ENCODE measurements around the gene PARD3.

The PARD3 gene

DNA sequence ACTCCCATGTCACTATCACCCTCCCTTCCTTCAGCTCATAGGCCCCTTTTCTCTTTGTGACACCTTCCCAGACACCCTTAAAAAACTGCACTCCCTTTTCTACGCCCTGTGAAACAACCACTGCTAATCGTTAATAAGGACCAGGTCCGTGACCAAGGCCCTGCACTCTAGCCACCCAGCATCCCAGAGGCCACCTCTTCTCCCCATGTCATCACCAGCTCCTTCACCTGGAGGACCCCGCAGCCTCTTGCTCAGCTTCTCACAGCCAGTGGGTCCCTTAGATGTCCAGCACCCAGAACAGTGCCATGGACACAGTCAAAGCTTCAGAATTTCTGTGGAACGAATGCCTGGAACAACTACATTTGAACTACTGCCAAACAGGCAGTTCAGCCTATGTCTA, 2.3 kb downstream of the PARD3 start:
- H3K27me3 ChIP-seq (ENCODE audit: control insufficient read depth, insufficient read depth, low read length, poor library complexity, severe bottlenecking), result peaks cover 24% of the 10 kb centered on the region
- peaks cover 25% of the 10 kb centered on the region for H3K4me1 ChIP-seq (ENCODE audit: control insufficient read depth, insufficient read depth, low read length)
- no peaks in the 10 kb centered on the region for H3K9me3 ChIP-seq (ENCODE audit: control insufficient read depth, low read length)
- no peak overlapping the region for H3K27ac ChIP-seq (ENCODE audit: insufficient read depth, low read depth, low read length, poor library complexity, severe bottlenecking)
- H3K36me3 ChIP-seq (ENCODE audit: control insufficient read depth, insufficient read depth, low read length), result no peaks in the 10 kb centered on the region
- 86 to 89% methylated on average over 5 of the region's 5 CpGs for WGBS, 2 experiments
- H3K4me3 ChIP-seq (ENCODE audit: insufficient read depth, low read depth, low read length), result peak overlapping the region; percentile 2

GRCh38 chr10:34811968-34812514, 3.1 kb downstream of the PARD3 start:
- H3K9me3 ChIP-seq (ENCODE audit: control insufficient read depth, low read length), result no peaks in the 10 kb centered on the region
- peaks cover 25% of the 10 kb centered on the region for H3K4me1 ChIP-seq (ENCODE audit: control insufficient read depth, insufficient read depth, low read length)
- H3K36me3 ChIP-seq (ENCODE audit: control insufficient read depth, insufficient read depth, low read length), result no peaks in the 10 kb centered on the region
- H3K27ac ChIP-seq (ENCODE audit: insufficient read depth, low read depth, low read length, poor library complexity, severe bottlenecking), result no peak overlapping the region
- no CpG with 5 or more reads among the region's 1 CpG for WGBS, 2 experiments
- H3K4me3 ChIP-seq (ENCODE audit: insufficient read depth, low read depth, low read length), result no peak overlapping the region
- H3K27me3 ChIP-seq (ENCODE audit: control insufficient read depth, insufficient read depth, low read length, poor library complexity, severe bottlenecking), result peaks cover 17% of the 10 kb centered on the region

DNA sequence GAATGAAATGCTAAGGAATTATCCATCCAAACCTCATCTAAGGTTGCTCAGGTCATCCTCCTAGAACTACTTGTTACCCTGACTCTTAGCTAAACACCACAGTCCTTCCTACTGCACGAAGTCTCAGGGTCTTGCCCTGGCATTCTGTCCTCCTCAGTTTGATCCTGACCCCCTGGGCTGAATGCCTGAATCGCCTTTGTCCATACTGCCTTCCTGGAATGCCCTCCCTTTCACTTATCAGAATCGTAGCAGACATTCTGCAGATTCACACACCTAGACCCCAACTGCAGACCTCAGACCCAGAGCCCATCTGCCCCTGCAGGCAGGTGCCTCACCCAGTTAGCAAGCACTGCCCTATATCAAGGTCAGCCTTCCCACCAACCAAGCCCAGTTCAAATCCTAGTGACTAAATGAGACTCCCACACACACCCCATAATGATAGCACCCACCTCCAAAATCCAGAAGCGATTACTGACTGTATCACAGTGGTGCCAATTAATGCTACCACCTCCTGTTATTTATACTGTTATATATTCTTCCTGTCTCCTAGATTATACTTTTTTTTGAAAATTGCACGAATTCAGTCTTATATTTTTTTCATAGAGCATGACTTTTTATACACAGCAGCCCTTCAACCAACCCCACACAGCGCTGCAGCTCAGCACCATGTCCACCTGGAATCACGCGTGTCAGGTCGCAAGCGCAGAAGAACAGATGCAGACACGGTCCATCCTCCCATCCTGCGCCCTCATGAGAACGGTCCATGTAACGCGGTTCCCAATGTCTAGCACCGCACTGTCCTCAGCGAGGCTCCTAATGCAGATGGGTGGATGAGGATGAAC, 3.7 kb downstream of the PARD3 start:
- Histone ChIP-seq H3K27ac (ENCODE audit: insufficient read depth, low read depth, low read length, poor library complexity, severe bottlenecking) (no peak overlapping the region), H3K27me3 (ENCODE audit: control insufficient read depth, insufficient read depth, low read length, poor library complexity, severe bottlenecking) (peaks cover 10% of the 10 kb centered on the region), H3K4me1 (ENCODE audit: control insufficient read depth, insufficient read depth, low read length) (peaks cover 25% of the 10 kb centered on the region), H3K9me3 (ENCODE audit: control insufficient read depth, low read length) (no peaks in the 10 kb centered on the region), H3K36me3 (ENCODE audit: control insufficient read depth, insufficient read depth, low read length) (no peaks in the 10 kb centered on the region), H3K4me3 (ENCODE audit: insufficient read depth, low read depth, low read length) (no peak overlapping the region)
- WGBS, 2 experiments, result 72 to 75% methylated on average over 17 of the region's 17 CpGs

DNA sequence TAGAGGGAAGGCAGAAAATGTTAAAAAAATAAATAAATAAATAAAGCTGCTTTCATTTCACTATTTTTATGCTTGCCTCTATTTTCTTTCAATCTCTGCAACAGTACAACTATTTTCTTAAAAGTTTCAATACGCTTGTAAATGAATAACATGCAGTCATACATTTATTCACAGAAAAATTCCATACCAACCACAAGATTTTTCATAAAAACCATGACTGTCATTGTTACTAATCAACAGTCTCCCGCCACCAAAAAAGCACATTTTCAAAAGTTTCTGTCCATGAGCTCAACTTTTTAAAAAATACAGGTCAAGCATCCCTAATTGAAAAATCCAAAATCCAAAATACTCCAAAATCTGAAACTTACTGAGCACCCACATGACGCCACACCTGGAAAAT, 5.3 kb downstream of the PARD3 start:
- Histone ChIP-seq H3K27ac (ENCODE audit: insufficient read depth, low read depth, low read length, poor library complexity, severe bottlenecking) (no peak overlapping the region), H3K9me3 (ENCODE audit: control insufficient read depth, low read length) (no peaks in the 10 kb centered on the region), H3K4me3 (ENCODE audit: insufficient read depth, low read depth, low read length) (no peak overlapping the region), H3K4me1 (ENCODE audit: control insufficient read depth, insufficient read depth, low read length) (peaks cover 25% of the 10 kb centered on the region), H3K27me3 (ENCODE audit: control insufficient read depth, insufficient read depth, low read length, poor library complexity, severe bottlenecking) (no peaks in the 10 kb centered on the region), H3K36me3 (ENCODE audit: control insufficient read depth, insufficient read depth, low read length) (no peaks in the 10 kb centered on the region)
- 91 to 94% methylated on average over 3 of the region's 3 CpGs for WGBS, 2 experiments

DNA sequence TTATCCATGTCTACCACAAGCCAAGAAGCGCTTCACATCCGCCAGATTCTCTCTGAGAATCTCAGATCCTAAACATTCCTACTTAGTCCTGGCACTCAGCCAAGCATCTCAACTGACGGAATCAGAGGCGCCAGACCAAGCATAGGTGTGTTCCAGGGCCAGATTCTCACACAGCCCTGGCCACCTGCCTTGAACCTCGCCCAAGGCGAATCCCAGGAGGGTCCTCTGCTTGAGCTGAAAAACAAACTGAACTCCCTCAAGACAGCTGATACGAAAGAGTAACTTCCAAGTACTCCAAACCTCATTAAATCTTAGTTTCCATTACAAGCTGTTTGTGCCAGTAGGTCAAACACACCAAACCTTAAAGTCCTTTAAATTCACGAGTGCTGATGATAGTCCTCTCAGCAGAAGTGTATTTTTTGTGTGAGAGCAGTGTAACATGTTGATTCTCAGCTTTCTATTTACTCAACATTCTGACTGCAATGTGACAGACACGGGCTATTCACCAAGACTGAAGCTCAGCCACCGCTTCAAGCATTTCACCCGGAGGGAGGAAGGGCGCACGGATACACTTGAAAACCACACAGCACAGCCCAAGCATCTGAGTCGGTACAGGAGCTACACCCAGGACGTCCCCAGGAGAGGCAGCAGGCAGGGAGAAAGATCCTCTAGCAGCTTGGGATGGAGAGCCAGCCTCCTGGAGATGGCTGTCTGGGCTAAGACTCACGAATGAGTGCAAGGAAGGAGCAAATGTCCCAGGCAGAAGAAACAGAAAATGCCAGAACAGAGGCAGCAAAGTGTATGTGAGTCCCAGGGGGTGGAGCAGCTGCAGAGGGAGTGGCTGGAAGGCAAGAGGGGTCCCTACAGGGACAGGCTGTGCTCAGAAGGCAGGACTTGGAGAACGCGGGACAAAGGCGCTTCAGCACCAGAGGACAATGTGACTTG, 6.0 kb downstream of the PARD3 start:
- Histone ChIP-seq H3K4me3 (ENCODE audit: insufficient read depth, low read depth, low read length) (no peak overlapping the region), H3K27ac (ENCODE audit: insufficient read depth, low read depth, low read length, poor library complexity, severe bottlenecking) (no peak overlapping the region)
- WGBS, 2 experiments, result 44 to 45% methylated on average over 18 to 19 of the region's 19 CpGs

DNA sequence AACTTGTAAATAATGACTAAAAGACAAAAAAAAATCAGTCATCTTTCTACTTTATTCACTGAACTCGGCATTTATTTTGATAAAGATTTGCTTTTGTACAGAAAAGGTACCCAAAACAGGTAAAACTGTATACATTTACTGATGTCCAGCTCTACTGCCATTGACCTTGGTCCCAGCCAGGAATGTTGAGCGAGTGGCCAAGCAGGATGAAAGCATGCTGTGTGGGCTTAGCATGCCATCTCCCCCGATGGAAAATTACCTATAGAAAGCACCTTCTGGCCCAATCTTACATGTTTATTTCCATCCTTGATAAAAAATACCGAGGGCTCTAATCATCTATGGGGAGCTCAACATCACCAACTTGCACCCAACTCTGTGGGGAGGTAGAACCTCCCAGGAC, 6.8 kb downstream of the PARD3 start:
- WGBS, 2 experiments, result 92 to 95% methylated on average over 4 of the region's 4 CpGs
- Histone ChIP-seq H3K36me3 (ENCODE audit: control insufficient read depth, insufficient read depth, low read length) (no peaks in the 10 kb centered on the region), H3K4me1 (ENCODE audit: control insufficient read depth, insufficient read depth, low read length) (peaks cover 23% of the 10 kb centered on the region), H3K27ac (ENCODE audit: insufficient read depth, low read depth, low read length, poor library complexity, severe bottlenecking) (no peak overlapping the region), H3K4me3 (ENCODE audit: insufficient read depth, low read depth, low read length) (no peak overlapping the region), H3K27me3 (ENCODE audit: control insufficient read depth, insufficient read depth, low read length, poor library complexity, severe bottlenecking) (no peaks in the 10 kb centered on the region), H3K9me3 (ENCODE audit: control insufficient read depth, low read length) (no peaks in the 10 kb centered on the region)

More for the DNA sequence above, 6.0 kb downstream of the PARD3 start:
- no peaks in the 10 kb centered on the region for H3K9me3 ChIP-seq (ENCODE audit: control insufficient read depth, low read length)
- H3K4me1 ChIP-seq (ENCODE audit: control insufficient read depth, insufficient read depth, low read length), result peaks cover 25% of the 10 kb centered on the region
- no peaks in the 10 kb centered on the region for H3K36me3 ChIP-seq (ENCODE audit: control insufficient read depth, insufficient read depth, low read length)
- no peaks in the 10 kb centered on the region for H3K27me3 ChIP-seq (ENCODE audit: control insufficient read depth, insufficient read depth, low read length, poor library complexity, severe bottlenecking)

DNA sequence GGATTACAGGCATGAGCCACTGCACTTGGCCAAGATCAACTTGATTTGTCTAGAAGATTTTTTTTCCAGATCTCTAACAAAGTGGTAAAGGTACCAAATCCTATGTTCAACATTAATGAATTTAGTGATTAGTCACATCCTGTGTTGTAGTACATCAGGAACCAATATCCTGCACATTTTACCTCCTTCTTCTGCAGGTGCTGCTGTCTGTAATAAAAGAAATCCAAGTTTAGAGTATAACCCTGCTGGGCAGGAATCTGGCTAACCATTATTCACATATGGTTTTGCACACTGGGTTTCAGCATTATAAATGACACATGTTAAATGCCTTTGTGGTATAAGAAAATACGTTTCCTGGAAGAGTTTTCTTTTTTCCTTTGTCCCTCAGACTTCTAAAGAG, 10.8 kb downstream of the PARD3 start:
- WGBS, 2 experiments, result 86% methylated on average over 1 of the region's 1 CpG; no CpG with 5 or more reads in 1 of the 2 experiments
- no peaks in the 10 kb centered on the region for H3K36me3 ChIP-seq (ENCODE audit: control insufficient read depth, insufficient read depth, low read length)
- H3K27me3 ChIP-seq (ENCODE audit: control insufficient read depth, insufficient read depth, low read length, poor library complexity, severe bottlenecking), result no peaks in the 10 kb centered on the region
- peaks cover 6% of the 10 kb centered on the region for H3K4me1 ChIP-seq (ENCODE audit: control insufficient read depth, insufficient read depth, low read length)
- no peaks in the 10 kb centered on the region for H3K9me3 ChIP-seq (ENCODE audit: control insufficient read depth, low read length)
- no peak overlapping the region for H3K27ac ChIP-seq (ENCODE audit: insufficient read depth, low read depth, low read length, poor library complexity, severe bottlenecking)
- H3K4me3 ChIP-seq (ENCODE audit: insufficient read depth, low read depth, low read length), result no peak overlapping the region

- Histone ChIP-seq H3K9me3 (ENCODE audit: control insufficient read depth, low read length) (no peaks in the 10 kb centered on the region), H3K36me3 (ENCODE audit: control insufficient read depth, insufficient read depth, low read length) (no peaks in the 10 kb centered on the region), H3K27ac (ENCODE audit: insufficient read depth, low read depth, low read length, poor library complexity, severe bottlenecking) (no peak overlapping the region), H3K4me3 (ENCODE audit: insufficient read depth, low read depth, low read length) (no peak overlapping the region), H3K27me3 (ENCODE audit: control insufficient read depth, insufficient read depth, low read length, poor library complexity, severe bottlenecking) (no peaks in the 10 kb centered on the region), H3K4me1 (ENCODE audit: control insufficient read depth, insufficient read depth, low read length) (peaks cover 6% of the 10 kb centered on the region)
- WGBS, 2 experiments, result 79 to 92% methylated on average over 5 of the region's 5 CpGs
These were observed 12.4 kb downstream of the PARD3 start for GRCh38 chr10:34802692-34803091.

DNA sequence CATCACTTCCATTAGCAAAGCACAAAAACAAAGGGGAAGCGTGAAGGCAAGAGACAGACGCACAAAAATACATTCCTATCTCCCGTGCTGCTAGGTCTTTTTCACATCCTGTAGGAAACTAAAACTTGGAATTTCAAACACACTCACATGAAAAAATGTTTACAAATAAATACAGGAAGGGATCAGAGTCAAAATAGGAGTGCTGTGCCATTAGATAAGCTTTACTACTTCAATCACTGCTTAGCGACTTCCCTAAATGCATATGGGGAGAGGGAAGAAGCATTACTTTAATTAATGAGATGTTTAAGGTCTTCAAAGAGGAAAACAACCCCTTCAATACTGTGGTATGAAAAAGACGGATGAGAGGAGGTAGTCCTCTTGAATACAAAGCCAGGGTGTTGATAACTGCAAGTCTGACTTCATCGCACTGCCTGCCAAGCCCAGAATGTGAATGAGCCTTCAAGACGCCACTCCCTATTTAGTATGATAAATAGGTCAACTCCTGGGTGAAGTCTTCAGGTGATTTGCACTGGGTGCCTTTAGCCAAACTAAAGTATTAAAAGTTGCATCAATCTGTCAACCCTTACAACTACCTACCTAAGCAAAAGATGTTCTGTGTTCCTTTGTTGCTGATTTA, 13.9 kb downstream of the PARD3 start:
- no peaks in the 10 kb centered on the region for H3K36me3 ChIP-seq (ENCODE audit: control insufficient read depth, insufficient read depth, low read length)
- 66 to 69% methylated on average over 7 of the region's 7 CpGs for WGBS, 2 experiments
- no peaks in the 10 kb centered on the region for H3K9me3 ChIP-seq (ENCODE audit: control insufficient read depth, low read length)
- no peak overlapping the region for H3K27ac ChIP-seq (ENCODE audit: insufficient read depth, low read depth, low read length, poor library complexity, severe bottlenecking)
- H3K4me3 ChIP-seq (ENCODE audit: insufficient read depth, low read depth, low read length), result no peak overlapping the region
- peaks cover 6% of the 10 kb centered on the region for H3K4me1 ChIP-seq (ENCODE audit: control insufficient read depth, insufficient read depth, low read length)
- no peaks in the 10 kb centered on the region for H3K27me3 ChIP-seq (ENCODE audit: control insufficient read depth, insufficient read depth, low read length, poor library complexity, severe bottlenecking)

Data from ectodermal cell (in vitro differentiated cells).